ENCODE data around the gene ABHD16A. TPM values are rescaled to one million over a fixed set of nuclear protein-coding genes. Genes with fewer than 3 reads are reported as not detected.
A peak's percentile ranks its signal among the peaks of the same experiment; 100 is the strongest.

Gene ABHD16A
- total and polyA plus RNA-seq, 2 of the 13 experiments (the other 11 are each of a cell fraction or from before 2014, with no cell fraction given): 43.5 to 45.4 TPM

GRCh38 chr6:31655349-31656237 is 47.5 kb downstream of the ABHD16A start, which contains the start of gene APOM (continued):
- peak; percentile 94; the same call in 1 of the 2 replicates for TF ChIP-seq FOXJ3 (CRISPR knock-in tag; IDR thresholded peaks at IDR 0.05; ENCODE audit: borderline replicate concordance)
- no peak; the same call in 1 of the 2 replicates for TF ChIP-seq PLSCR1 (CRISPR knock-in tag; IDR thresholded peaks at IDR 0.05; ENCODE audit: borderline replicate concordance)
- TF ChIP-seq GATA4 (IDR thresholded peaks at IDR 0.05; ENCODE audit: borderline replicate concordance, low read depth): peak; percentile 89; the same call in 1 of the 2 replicates
- TF ChIP-seq ZNF142 (CRISPR knock-in tag; IDR thresholded peaks at IDR 0.05): no peak; the same call in 1 of the 2 replicates
- peak; percentile 92 for TF ChIP-seq HOXA3 (CRISPR knock-in tag; IDR thresholded peaks at IDR 0.05)
- TF ChIP-seq PBX3 (CRISPR knock-in tag; IDR thresholded peaks at IDR 0.05; ENCODE audit: borderline replicate concordance): no peak
- TF ChIP-seq ZNF704 (CRISPR knock-in tag; IDR thresholded peaks at IDR 0.05; ENCODE audit: borderline replicate concordance): 0 out of 2 replicates have a peak, but pooled peaks have one; percentile 41
- TF ChIP-seq ZNF780A (CRISPR knock-in tag; IDR thresholded peaks at IDR 0.05): peak; percentile 73
- peak; percentile 95 for TF ChIP-seq ARID5B (CRISPR knock-in tag; IDR thresholded peaks at IDR 0.05)
- peak; percentile 84; the same call in 1 of the 2 replicates for TF ChIP-seq GLI4 (CRISPR knock-in tag; IDR thresholded peaks at IDR 0.05; ENCODE audit: borderline replicate concordance)
- TF ChIP-seq PAX8 (CRISPR knock-in tag; IDR thresholded peaks at IDR 0.05; ENCODE audit: borderline replicate concordance): peak; percentile 96
- TF ChIP-seq ZNF616 (CRISPR knock-in tag; IDR thresholded peaks at IDR 0.05; ENCODE audit: low read depth): peak; percentile 88; the same call in 1 of the 2 replicates
- peak in 1 of 2 experiments; percentile 94; a peak in 2 of 4 replicates for TF ChIP-seq KLF16 (CRISPR knock-in tag; IDR thresholded peaks at IDR 0.05)
